Measurements from ENCODE around the gene CDKN1B.

CDKN1B gene

GRCh38 chr12:12749433-12749832 is 32.3 kb downstream of the CDKN1B start:
- H3K4me3 ChIP-seq (ENCODE audit: low read depth, low read length) = peak overlapping the region; percentile 32
- in situ Hi-C loops (cut with HindIII; ENCODE audit: low pct_ligation_motif_present, low sequenced_read_pairs) = no loop called here

GRCh38 chr12:12755923-12756322 is 38.8 kb downstream of the CDKN1B start:
- H3K36me3 ChIP-seq (replicated peaks) = no peaks in the 10 kb centered on the region
- no peaks in the 10 kb centered on the region for H3K27me3 ChIP-seq (replicated peaks)
- in situ Hi-C loops (cut with HindIII; ENCODE audit: low pct_ligation_motif_present, low sequenced_read_pairs) = no loop called here
- H3K4me3 ChIP-seq (ENCODE audit: low read depth, low read length) = no peak overlapping the region
- no peak overlapping the region for H3K27ac ChIP-seq
- TF ChIP-seq CTCF (IDR thresholded peaks at IDR 0.05; ENCODE audit: low read depth, low read length, missing control alignments) = no peak
- no peak for DNase-seq

More at GRCh38 chr12:12749433-12749832, 32.3 kb downstream of the CDKN1B start:
- Histone ChIP-seq H3K27ac (no peak overlapping the region), H3K27me3 (replicated peaks) (no peaks in the 10 kb centered on the region), H3K36me3 (replicated peaks) (no peaks in the 10 kb centered on the region)
- DNase-seq = no peak
- TF ChIP-seq CTCF (IDR thresholded peaks at IDR 0.05; ENCODE audit: low read depth, low read length, missing control alignments) = no peak

GRCh38 chr12:12757121-12757520 is 40.0 kb downstream of the CDKN1B start:
- in situ Hi-C loops (cut with HindIII; ENCODE audit: low pct_ligation_motif_present, low sequenced_read_pairs) = no loop called here
- no peak for DNase-seq
- no peaks in the 10 kb centered on the region for H3K36me3 ChIP-seq (replicated peaks)
- H3K27me3 ChIP-seq (replicated peaks) = no peaks in the 10 kb centered on the region
- no peak overlapping the region for H3K4me3 ChIP-seq (ENCODE audit: low read depth, low read length)
- no peak overlapping the region for H3K27ac ChIP-seq
- TF ChIP-seq CTCF (IDR thresholded peaks at IDR 0.05; ENCODE audit: low read depth, low read length, missing control alignments) = no peak

- no peak for TF ChIP-seq CTCF (IDR thresholded peaks at IDR 0.05; ENCODE audit: low read depth, low read length, missing control alignments)
- DNase-seq = no peak
- in situ Hi-C loops (cut with HindIII; ENCODE audit: low pct_ligation_motif_present, low sequenced_read_pairs) = no loop called here
- Histone ChIP-seq H3K27ac (peak overlapping the region; percentile 93), H3K4me3 (ENCODE audit: low read depth, low read length) (no peak overlapping the region), H3K27me3 (replicated peaks) (no peaks in the 10 kb centered on the region), H3K36me3 (replicated peaks) (no peaks in the 10 kb centered on the region)
Observed at GRCh38 chr12:12759234-12759915, 42.2 kb downstream of the CDKN1B start.

- Histone ChIP-seq H3K36me3 (replicated peaks) (no peaks in the 10 kb centered on the region), H3K27ac (no peak overlapping the region), H3K4me3 (ENCODE audit: low read depth, low read length) (no peak overlapping the region), H3K27me3 (replicated peaks) (no peaks in the 10 kb centered on the region)
- no peak for TF ChIP-seq CTCF (IDR thresholded peaks at IDR 0.05; ENCODE audit: low read depth, low read length, missing control alignments)
- DNase-seq = no peak
- in situ Hi-C loops (cut with HindIII; ENCODE audit: low pct_ligation_motif_present, low sequenced_read_pairs) = no loop called here
Observed at GRCh38 chr12:12764824-12765223, 47.7 kb downstream of the CDKN1B start.

GRCh38 chr12:12770262-12770661 is 53.1 kb downstream of the CDKN1B start:
- TF ChIP-seq CTCF (IDR thresholded peaks at IDR 0.05; ENCODE audit: low read depth, low read length, missing control alignments) = no peak
- H3K27me3 ChIP-seq (replicated peaks) = no peaks in the 10 kb centered on the region
- no peaks in the 10 kb centered on the region for H3K36me3 ChIP-seq (replicated peaks)
- no peak overlapping the region for H3K27ac ChIP-seq
- no peak for DNase-seq
- in situ Hi-C loops (cut with HindIII; ENCODE audit: low pct_ligation_motif_present, low sequenced_read_pairs) = no loop called here
- no peak overlapping the region for H3K4me3 ChIP-seq (ENCODE audit: low read depth, low read length)

Data from brain microvascular endothelial cell (primary cell).